A673 (cell line): ENCODE data around the gene CPNE5. TPM values are rescaled to one million over a fixed set of nuclear protein-coding genes. Genes with fewer than 3 reads are reported as not detected.

Source experiments
- BruUV-seq: library from RNA; stranded (reverse); fragments of 400-500 nt; replicated peaks from 2 replicates; lab custom pipeline; 2021; lab: Mats Ljungman, UMichigan
- CTCF ChIA-PET: fragments of 300-600 bp; sonication (Branson Sonifier 250); formaldehyde crosslinking; loops from one replicate; lab custom pipeline; 2022; ENCODE audit warnings: antibody characterized with exemption; lab: Charles Lee
- POLR2A ChIA-PET: fragments of 300-600 bp; sonication (Branson Sonifier 250); formaldehyde crosslinking; loops from one replicate; lab custom pipeline; 2022; ENCODE audit warnings: antibody characterized with exemption; ENCODE audit not compliant: low non-redundant PET; lab: Charles Lee
- DNase-seq: peaks from one replicate; pipeline ENCODE4 v3.0.0-alpha.2; 2015; ENCODE audit warnings: low spot score
- H3K27ac ChIP-seq: fragments of 200-600 bp; sonication (generic); 2 replicates; pipeline ENCODE4 v1.5.1; 2016; ENCODE audit warnings: mixed run types, low read depth, mild to moderate bottlenecking, mixed read lengths, antibody characterized with exemption, low read length; ENCODE audit not compliant: poor library complexity, severe bottlenecking
- H3K27me3 ChIP-seq: fragments of 200-600 bp; sonication (generic); replicated peaks from 2 replicates; pipeline ENCODE4 v1.6.1; 2017; ENCODE audit warnings: mixed run types, low read depth, mild to moderate bottlenecking, mixed read lengths, antibody characterized with exemption, low read length; ENCODE audit not compliant: insufficient read depth, poor library complexity
- H3K36me3 ChIP-seq: fragments of 200-600 bp; sonication (generic); 2 replicates; pipeline ENCODE4 v1.6.1; 2016; ENCODE audit warnings: mixed run types, mild to moderate bottlenecking, mixed read lengths, antibody characterized with exemption, low read length; ENCODE audit not compliant: insufficient read depth, poor library complexity, severe bottlenecking
- H3K4me1 ChIP-seq: fragments of 200-600 bp; sonication (generic); 2 replicates; pipeline ENCODE4 v1.6.1; 2017; ENCODE audit warnings: mixed run types, mild to moderate bottlenecking, mixed read lengths, antibody characterized with exemption, low read length; ENCODE audit not compliant: insufficient read depth, poor library complexity, severe bottlenecking
- H3K4me3 ChIP-seq: fragments of 200-600 bp; sonication (generic); 2 replicates; pipeline ENCODE4 v1.5.1; 2016; ENCODE audit warnings: low read depth, mixed run types, mild to moderate bottlenecking, mixed read lengths, low read length; ENCODE audit not compliant: poor library complexity, severe bottlenecking
- H3K9me3 ChIP-seq: fragments of 200-600 bp; sonication (generic); 2 replicates; pipeline ENCODE4 v1.6.1; 2016; ENCODE audit warnings: mixed run types, low read depth, mild to moderate bottlenecking, mixed read lengths, antibody characterized with exemption, low read length; ENCODE audit not compliant: poor library complexity, severe bottlenecking
- EZH2 ChIP-seq: fragments of 200-600 bp; sonication (generic); IDR thresholded peaks from 2 replicates; pipeline ENCODE4 v1.6.1; 2017; ENCODE audit warnings: borderline replicate concordance, low read depth, mild to moderate bottlenecking, mixed read lengths, antibody characterized with exemption, low read length; ENCODE audit not compliant: poor library complexity, severe bottlenecking
- intact Hi-C: fragments of 100-400 bp; cut with micrococcal nuclease; formaldehyde crosslinking; loops from one replicate; pipeline ENCODE4 v1.10.0; 2022; ENCODE audit not compliant: unreplicated experiment
- total RNA-seq: library from RNA; stranded (reverse); gene quantifications from 2 replicates; pipeline ENCODE4 v1.2.3, GENCODE V29; 2021
- TF ChIP-seq, protein P1 (sequence below): fragments of 300-800, 200-600 bp; sonication (generic); conservative IDR thresholded peaks from 2 replicates; pipeline ENCODE4 v1.5.1; 2017; ENCODE audit warnings: low read depth, mild to moderate bottlenecking, antibody characterized with exemption, low read length, moderate library complexity, mixed read lengths

CPNE5 gene
- total RNA-seq, 1 experiment from 2014 or later: 0.13 TPM

DNA sequence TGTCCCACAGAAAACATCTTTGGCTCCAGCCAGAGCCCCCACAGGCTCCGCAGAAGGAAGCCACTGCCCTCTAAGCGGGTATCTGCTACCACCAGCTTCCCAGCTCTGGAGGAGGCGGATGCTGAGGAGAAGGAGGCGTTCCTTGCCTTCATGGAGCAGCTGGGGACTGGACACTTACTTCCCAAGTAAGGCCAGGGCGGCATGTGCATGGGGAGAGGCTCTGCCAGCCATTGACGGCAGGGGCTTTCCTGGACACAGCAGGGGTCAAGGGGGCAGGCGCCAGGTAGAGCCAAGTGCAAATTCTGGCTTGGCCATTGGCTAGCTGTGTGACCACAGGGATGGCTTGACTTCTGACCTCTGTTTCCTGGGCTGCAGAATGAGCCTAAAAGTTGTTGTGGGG is 123.8 kb downstream of the CPNE5 start:
- intact Hi-C loops: no loop called here
- Histone ChIP-seq H3K4me3 (no peak overlapping the region), H3K27ac (no peak overlapping the region), H3K9me3 (no peaks in the 10 kb centered on the region), H3K36me3 (no peaks in the 10 kb centered on the region), H3K27me3 (no peaks in the 10 kb centered on the region), H3K4me1 (no peaks in the 10 kb centered on the region)
- TF ChIP-seq, protein P1, sequence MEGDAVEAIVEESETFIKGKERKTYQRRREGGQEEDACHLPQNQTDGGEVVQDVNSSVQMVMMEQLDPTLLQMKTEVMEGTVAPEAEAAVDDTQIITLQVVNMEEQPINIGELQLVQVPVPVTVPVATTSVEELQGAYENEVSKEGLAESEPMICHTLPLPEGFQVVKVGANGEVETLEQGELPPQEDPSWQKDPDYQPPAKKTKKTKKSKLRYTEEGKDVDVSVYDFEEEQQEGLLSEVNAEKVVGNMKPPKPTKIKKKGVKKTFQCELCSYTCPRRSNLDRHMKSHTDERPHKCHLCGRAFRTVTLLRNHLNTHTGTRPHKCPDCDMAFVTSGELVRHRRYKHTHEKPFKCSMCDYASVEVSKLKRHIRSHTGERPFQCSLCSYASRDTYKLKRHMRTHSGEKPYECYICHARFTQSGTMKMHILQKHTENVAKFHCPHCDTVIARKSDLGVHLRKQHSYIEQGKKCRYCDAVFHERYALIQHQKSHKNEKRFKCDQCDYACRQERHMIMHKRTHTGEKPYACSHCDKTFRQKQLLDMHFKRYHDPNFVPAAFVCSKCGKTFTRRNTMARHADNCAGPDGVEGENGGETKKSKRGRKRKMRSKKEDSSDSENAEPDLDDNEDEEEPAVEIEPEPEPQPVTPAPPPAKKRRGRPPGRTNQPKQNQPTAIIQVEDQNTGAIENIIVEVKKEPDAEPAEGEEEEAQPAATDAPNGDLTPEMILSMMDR: no peak
- no peak for TF ChIP-seq EZH2
- DNase-seq: no peak
- BruUV-seq: no TSS peak
- ChIA-PET POLR2A (no interaction called here), CTCF (no interaction called here)

DNA sequence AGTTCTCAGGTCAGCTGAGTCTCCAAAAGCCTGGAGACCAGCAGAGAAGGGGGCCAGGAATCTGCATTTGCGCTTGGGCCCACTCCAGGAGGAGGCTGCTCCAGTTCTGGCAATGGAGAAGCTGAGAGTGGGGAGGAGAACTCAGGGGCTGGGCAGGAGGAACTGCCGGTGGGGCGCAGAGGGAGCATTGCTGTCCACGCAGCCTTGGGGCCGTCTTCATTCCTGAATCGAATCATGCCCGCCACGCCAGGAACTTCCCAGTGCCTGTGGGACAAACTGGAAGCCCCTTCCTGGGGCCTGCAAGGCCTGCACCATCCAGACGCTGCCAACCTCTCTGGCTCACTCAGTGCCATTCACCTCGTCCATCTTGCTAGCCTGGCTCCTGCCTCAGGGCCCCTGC is 124.7 kb downstream of the CPNE5 start:
- TF ChIP-seq, protein P1: no peak
- no peak for TF ChIP-seq EZH2

DNA sequence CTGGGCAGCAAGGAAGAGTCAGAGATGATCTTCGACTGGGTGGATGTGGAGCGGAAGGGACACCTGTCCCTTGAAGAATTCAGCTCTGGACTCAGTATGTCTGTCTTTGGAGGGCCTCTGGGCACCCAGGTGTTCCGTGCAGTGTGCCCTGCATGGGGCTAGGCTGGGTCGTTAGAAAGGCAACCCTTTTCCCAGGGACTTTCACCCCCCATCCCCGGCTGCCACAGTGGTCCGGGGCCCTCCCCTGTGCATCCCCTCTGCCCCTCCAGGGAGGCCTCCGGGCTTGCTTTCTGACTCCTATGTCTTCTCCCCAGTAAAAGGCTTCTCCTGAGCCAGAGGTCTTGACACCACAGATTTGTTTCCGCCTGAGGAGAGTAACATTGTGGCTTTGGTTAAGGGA is 125.4 kb downstream of the CPNE5 start:
- POLR2A ChIA-PET: no interaction called here
- TF ChIP-seq, protein P1: no peak
- TF ChIP-seq EZH2: no peak
- no peak overlapping the region for H3K4me3 ChIP-seq
- H3K9me3 ChIP-seq: no peaks in the 10 kb centered on the region
- H3K36me3 ChIP-seq: no peaks in the 10 kb centered on the region
- no peak for DNase-seq
- no peaks in the 10 kb centered on the region for H3K27me3 ChIP-seq
- intact Hi-C loops: no loop called here
- BruUV-seq: no TSS peak
- H3K4me1 ChIP-seq: no peaks in the 10 kb centered on the region
- H3K27ac ChIP-seq: no peak overlapping the region
- CTCF ChIA-PET: no interaction called here

More for the DNA sequence above, 124.7 kb downstream of the CPNE5 start:
- no peaks in the 10 kb centered on the region for H3K27me3 ChIP-seq
- no peak overlapping the region for H3K4me3 ChIP-seq
- CTCF ChIA-PET: no interaction called here
- no peaks in the 10 kb centered on the region for H3K4me1 ChIP-seq
- H3K27ac ChIP-seq: no peak overlapping the region
- no peak for DNase-seq
- POLR2A ChIA-PET: no interaction called here
- intact Hi-C loops: no loop called here
- no TSS peak for BruUV-seq
- H3K9me3 ChIP-seq: no peaks in the 10 kb centered on the region
- no peaks in the 10 kb centered on the region for H3K36me3 ChIP-seq
